Measurements from ENCODE around the gene CUL7.
"Not testable (repeated sequence)": the region's sequence is repeated elsewhere in the genome, so short reads cannot be mapped to it uniquely, and the experiment has no call there.

The CUL7 gene

GRCh38 chr6:43005844-43006243, 47.8 kb downstream of the CUL7 start:
- no peak overlapping the region for H3K18ac ChIP-seq (ENCODE audit: low read length)
- H3K4ac ChIP-seq (ENCODE audit: low read length), result no peak overlapping the region
- no peaks in the 10 kb centered on the region for H3K79me1 ChIP-seq (ENCODE audit: low read depth, low read length)
- H3K27me3 ChIP-seq (ENCODE audit: control insufficient read depth in 3 of 3, insufficient read depth in 3 of 3, low read depth in 1 of 3, low read length in 3 of 3), result no peaks in the 10 kb centered on the region
- no peak overlapping the region for H3K23ac ChIP-seq (ENCODE audit: low read depth, low read length, poor library complexity)
- H3K36me3 ChIP-seq (replicated peaks in 1 of 2; ENCODE audit: control insufficient read depth in 2 of 2, insufficient read depth in 2 of 2, low read length in 2 of 2), result peaks cover 39 to 68% of the 10 kb centered on the region in 2 donors
- DNase-seq (ENCODE audit: low spot score), result no peak
- no peak overlapping the region for H2AK5ac ChIP-seq (ENCODE audit: low read depth, low read length)
- H2BK12ac ChIP-seq (ENCODE audit: low read length), result no peak overlapping the region
- no peak overlapping the region for H3K9ac ChIP-seq (ENCODE audit: low read depth, low read length, poor library complexity)
- H3K27ac ChIP-seq (replicated peaks; ENCODE audit: low read length), result no peak overlapping the region
- H4K8ac ChIP-seq (ENCODE audit: low read depth, low read length), result no peak overlapping the region
- H4K91ac ChIP-seq (ENCODE audit: low read depth, low read length, poor library complexity), result no peak overlapping the region
- H2BK120ac ChIP-seq (ENCODE audit: low read depth, low read length), result no peak overlapping the region
- H2BK5ac ChIP-seq (ENCODE audit: low read length), result no peak overlapping the region
- no peak overlapping the region for H2BK15ac ChIP-seq (ENCODE audit: low read length)
- no CpG with 5 or more reads among the region's 5 CpGs for WGBS, 2 donors (ENCODE audit: extremely low coverage in 2 of 2, insufficient read length in 2 of 2, insufficient replicate concordance in 1 of 2)
- H2AFZ ChIP-seq (ENCODE audit: low read length), result no peak overlapping the region
- H3K4me3 ChIP-seq (ENCODE audit: low read length in 2 of 2), result no peak overlapping the region
- no peaks in the 10 kb centered on the region for H3K4me1 ChIP-seq (ENCODE audit: control insufficient read depth in 2 of 2, insufficient read depth in 1 of 2, low read depth in 1 of 2, low read length in 2 of 2)
- H3K9me3 ChIP-seq (replicated peaks in 1 of 2; ENCODE audit: control insufficient read depth in 2 of 2, insufficient read depth in 1 of 2, low read depth in 1 of 2, low read length in 2 of 2), result no peaks in the 10 kb centered on the region
- no peak overlapping the region for H3K4me2 ChIP-seq (ENCODE audit: insufficient read depth, low read length, poor library complexity, severe bottlenecking)
- no peak overlapping the region for H3K14ac ChIP-seq (ENCODE audit: low read length)

DNA sequence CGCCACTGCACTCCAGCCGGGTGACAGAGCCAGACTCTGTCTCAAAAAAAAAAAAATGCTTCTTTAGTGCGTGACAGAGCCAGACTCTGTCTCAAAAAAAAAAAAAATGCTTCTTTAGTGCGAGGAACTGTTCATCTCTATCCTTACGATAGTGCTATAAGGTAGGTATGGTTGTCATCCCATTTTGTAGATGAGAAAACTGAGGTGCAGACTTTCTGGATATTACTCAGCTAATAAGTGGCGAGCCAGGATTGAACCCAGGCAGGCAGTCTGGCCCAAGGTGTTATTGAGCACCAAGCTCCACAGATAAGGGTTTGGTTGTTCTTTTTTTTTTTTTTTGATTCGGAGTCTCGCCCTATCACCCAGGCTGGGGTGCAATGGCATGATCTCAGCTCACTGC, 51.8 kb downstream of the CUL7 start:
- DNase-seq (ENCODE audit: low spot score), result no peak

GRCh38 chr6:42998205-42998604, 55.4 kb downstream of the CUL7 start:
- peaks cover 0 to 21% of the 10 kb centered on the region in 2 donors for H3K36me3 ChIP-seq (replicated peaks in 1 of 2; ENCODE audit: control insufficient read depth in 2 of 2, insufficient read depth in 2 of 2, low read length in 2 of 2)
- H4K8ac ChIP-seq (ENCODE audit: low read depth, low read length); H3K4me1 ChIP-seq (ENCODE audit: control insufficient read depth in 2 of 2, insufficient read depth in 1 of 2, low read depth in 1 of 2, low read length in 2 of 2); H3K9me3 ChIP-seq (replicated peaks in 1 of 2; ENCODE audit: control insufficient read depth in 2 of 2, insufficient read depth in 1 of 2, low read depth in 1 of 2, low read length in 2 of 2); H3K4ac ChIP-seq (ENCODE audit: low read length); H3K14ac ChIP-seq (ENCODE audit: low read length); H2AK5ac ChIP-seq (ENCODE audit: low read depth, low read length); H3K9ac ChIP-seq (ENCODE audit: low read depth, low read length, poor library complexity); H3K18ac ChIP-seq (ENCODE audit: low read length); H3K27me3 ChIP-seq (ENCODE audit: control insufficient read depth in 3 of 3, insufficient read depth in 3 of 3, low read depth in 1 of 3, low read length in 3 of 3); H3K23ac ChIP-seq (ENCODE audit: low read depth, low read length, poor library complexity); H2BK5ac ChIP-seq (ENCODE audit: low read length); DNase-seq (ENCODE audit: low spot score); H2BK12ac ChIP-seq (ENCODE audit: low read length); H3K79me1 ChIP-seq (ENCODE audit: low read depth, low read length); H4K91ac ChIP-seq (ENCODE audit: low read depth, low read length, poor library complexity); H2AFZ ChIP-seq (ENCODE audit: low read length); H2BK15ac ChIP-seq (ENCODE audit: low read length); H2BK120ac ChIP-seq (ENCODE audit: low read depth, low read length); H3K27ac ChIP-seq (replicated peaks; ENCODE audit: low read length); H3K4me3 ChIP-seq (ENCODE audit: low read length in 2 of 2); H3K4me2 ChIP-seq (ENCODE audit: insufficient read depth, low read length, poor library complexity, severe bottlenecking): not testable (repeated sequence)
- WGBS, 2 donors (ENCODE audit: extremely low coverage in 2 of 2, insufficient read length in 2 of 2, insufficient replicate concordance in 1 of 2), result no CpG with 5 or more reads among the region's 9 CpGs

More for the DNA sequence above, 51.8 kb downstream of the CUL7 start:
- Histone ChIP-seq H3K4me3 (ENCODE audit: low read length in 2 of 2) (no peak overlapping the region), H2BK12ac (ENCODE audit: low read length) (no peak overlapping the region), H4K8ac (ENCODE audit: low read depth, low read length) (no peak overlapping the region), H3K27ac (replicated peaks; ENCODE audit: low read length) (no peak overlapping the region), H2BK15ac (ENCODE audit: low read length) (no peak overlapping the region), H2AFZ (ENCODE audit: low read length) (no peak overlapping the region), H2AK5ac (ENCODE audit: low read depth, low read length) (no peak overlapping the region), H3K79me1 (ENCODE audit: low read depth, low read length) (no peaks in the 10 kb centered on the region), H3K9me3 (replicated peaks in 1 of 2; ENCODE audit: control insufficient read depth in 2 of 2, insufficient read depth in 1 of 2, low read depth in 1 of 2, low read length in 2 of 2) (no peaks in the 10 kb centered on the region), H3K23ac (ENCODE audit: low read depth, low read length, poor library complexity) (no peak overlapping the region), H2BK120ac (ENCODE audit: low read depth, low read length) (no peak overlapping the region), H3K27me3 (ENCODE audit: control insufficient read depth in 3 of 3, insufficient read depth in 3 of 3, low read depth in 1 of 3, low read length in 3 of 3) (no peaks in the 10 kb centered on the region), H3K9ac (ENCODE audit: low read depth, low read length, poor library complexity) (no peak overlapping the region), H3K14ac (ENCODE audit: low read length) (no peak overlapping the region), H3K18ac (ENCODE audit: low read length) (no peak overlapping the region), H2BK5ac (ENCODE audit: low read length) (no peak overlapping the region), H3K4ac (ENCODE audit: low read length) (no peak overlapping the region), H3K4me2 (ENCODE audit: insufficient read depth, low read length, poor library complexity, severe bottlenecking) (no peak overlapping the region), H3K36me3 (replicated peaks in 1 of 2; ENCODE audit: control insufficient read depth in 2 of 2, insufficient read depth in 2 of 2, low read length in 2 of 2) (peaks cover 4 to 35% of the 10 kb centered on the region in 2 donors), H3K4me1 (ENCODE audit: control insufficient read depth in 2 of 2, insufficient read depth in 1 of 2, low read depth in 1 of 2, low read length in 2 of 2) (peaks cover 0 to 2% of the 10 kb centered on the region in 2 donors), H4K91ac (ENCODE audit: low read depth, low read length, poor library complexity) (no peak overlapping the region)
- no CpG with 5 or more reads among the region's 8 CpGs for whole genome bisulfite sequencing, 2 donors (ENCODE audit: extremely low coverage in 2 of 2, insufficient read length in 2 of 2, insufficient replicate concordance in 1 of 2)

DNA sequence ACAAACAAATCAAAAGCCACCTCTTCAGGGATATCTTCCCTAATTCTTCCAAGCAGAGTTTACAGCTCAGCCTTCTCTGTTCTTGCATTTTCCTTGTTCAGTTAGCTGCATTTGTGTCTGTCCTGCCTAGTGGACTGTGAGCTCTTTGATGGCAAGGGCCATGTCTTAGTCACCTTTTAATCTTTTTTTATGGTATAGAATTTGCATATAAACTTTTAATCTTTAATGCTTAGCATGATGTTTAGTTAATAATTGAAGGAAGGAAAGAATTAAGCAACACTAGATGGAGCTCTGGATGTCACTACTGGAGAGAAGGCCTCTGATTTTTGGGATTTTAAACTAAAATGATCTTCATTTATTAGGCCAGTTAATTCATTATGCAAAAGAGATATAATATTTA, 57.1 kb downstream of the CUL7 start:
- Histone ChIP-seq H3K27me3 (ENCODE audit: control insufficient read depth in 3 of 3, insufficient read depth in 3 of 3, low read depth in 1 of 3, low read length in 3 of 3) (no peaks in the 10 kb centered on the region), H3K14ac (ENCODE audit: low read length) (no peak overlapping the region), H3K4ac (ENCODE audit: low read length) (no peak overlapping the region), H3K79me1 (ENCODE audit: low read depth, low read length) (no peaks in the 10 kb centered on the region), H4K91ac (ENCODE audit: low read depth, low read length, poor library complexity) (no peak overlapping the region), H2BK5ac (ENCODE audit: low read length) (no peak overlapping the region), H2BK12ac (ENCODE audit: low read length) (no peak overlapping the region), H3K36me3 (replicated peaks in 1 of 2; ENCODE audit: control insufficient read depth in 2 of 2, insufficient read depth in 2 of 2, low read length in 2 of 2) (peaks cover 0 to 19% of the 10 kb centered on the region in 2 donors), H3K9ac (ENCODE audit: low read depth, low read length, poor library complexity) (no peak overlapping the region), H3K18ac (ENCODE audit: low read length) (no peak overlapping the region), H3K23ac (ENCODE audit: low read depth, low read length, poor library complexity) (no peak overlapping the region), H3K4me1 (ENCODE audit: control insufficient read depth in 2 of 2, insufficient read depth in 1 of 2, low read depth in 1 of 2, low read length in 2 of 2) (peaks cover 0 to 2% of the 10 kb centered on the region in 2 donors), H3K9me3 (replicated peaks in 1 of 2; ENCODE audit: control insufficient read depth in 2 of 2, insufficient read depth in 1 of 2, low read depth in 1 of 2, low read length in 2 of 2) (no peaks in the 10 kb centered on the region), H2AFZ (ENCODE audit: low read length) (no peak overlapping the region), H2BK15ac (ENCODE audit: low read length) (no peak overlapping the region), H4K8ac (ENCODE audit: low read depth, low read length) (no peak overlapping the region), H2BK120ac (ENCODE audit: low read depth, low read length) (no peak overlapping the region), H3K27ac (replicated peaks; ENCODE audit: low read length) (no peak overlapping the region), H2AK5ac (ENCODE audit: low read depth, low read length) (no peak overlapping the region), H3K4me3 (ENCODE audit: low read length in 2 of 2) (no peak overlapping the region), H3K4me2 (ENCODE audit: insufficient read depth, low read length, poor library complexity, severe bottlenecking) (no peak overlapping the region)
- DNase-seq (ENCODE audit: low spot score), result no peak

Data from neuronal stem cell (in vitro differentiated cells).